GM23338 (cell line): ENCODE results near the gene TVP23B. TPM values are rescaled to one million over a fixed set of nuclear protein-coding genes. Genes with fewer than 3 reads are reported as not detected.
A peak's percentile ranks its signal among the peaks of the same experiment; 100 is the strongest.
"Not testable (repeated sequence)": the region's sequence is repeated elsewhere in the genome, so short reads cannot be mapped to it uniquely, and the experiment has no call there.

ENCODE experiments used
- ATAC-seq: fragments of 200-7000 bp; cut with Tn5 transposase; 3 replicates; pipeline ENCODE4 v1.9.1; 2020
- DNase-seq: peaks from one replicate; pipeline ENCODE4 v3.0.0-alpha.2; 2015; ENCODE audit warnings: low spot score
- H2AFZ ChIP-seq: fragments of 200-600 bp; sonication (generic); 2 replicates; pipeline ENCODE4 v1.8.0; 2016; ENCODE audit warnings: antibody characterized with exemption, mild to moderate bottlenecking, moderate library complexity
- H3F3A ChIP-seq: fragments of 200-600 bp; sonication (generic); replicated peaks from 2 replicates; pipeline ENCODE4 v1.8.0; 2017; ENCODE audit warnings: antibody characterized with exemption, mixed run types, low read depth
- H3K27ac ChIP-seq: fragments of 200-600 bp; sonication (generic); 2 replicates; pipeline ENCODE4 v1.6.1; 2016; ENCODE audit warnings: low read depth
- H3K27me3 ChIP-seq: fragments of 200-600 bp; sonication (generic); 2 replicates; pipeline ENCODE4 v1.8.0; 2016; ENCODE audit warnings: mild to moderate bottlenecking, mixed run types, moderate library complexity; ENCODE audit not compliant: insufficient read depth
- H3K36me3 ChIP-seq: fragments of 200-600 bp; sonication (generic); 2 replicates; pipeline ENCODE4 v1.8.0; 2016; ENCODE audit warnings: mild to moderate bottlenecking; ENCODE audit not compliant: insufficient read depth
- H3K4me1 ChIP-seq: fragments of 200-600 bp; sonication (generic); 2 replicates; pipeline ENCODE4 v1.8.0; 2016; ENCODE audit warnings: mild to moderate bottlenecking, moderate library complexity; ENCODE audit not compliant: insufficient read depth
- H3K4me2 ChIP-seq: fragments of 200-600 bp; sonication (generic); 2 replicates; pipeline ENCODE4 v1.7.1; 2017; ENCODE audit warnings: mixed run types
- H3K4me3 ChIP-seq: fragments of 200-600 bp; sonication (generic); 2 replicates; pipeline ENCODE4 v1.6.1; 2016; ENCODE audit warnings: mixed run types
- H3K79me2 ChIP-seq: fragments of 200-600 bp; sonication (generic); replicated peaks from 2 replicates; pipeline ENCODE4 v1.8.0; 2017; ENCODE audit warnings: mild to moderate bottlenecking; ENCODE audit not compliant: insufficient read depth
- H3K9me2 ChIP-seq: fragments of 200-600 bp; sonication (generic); 2 replicates; pipeline ENCODE4 v1.8.0; 2017; ENCODE audit not compliant: insufficient read depth
- H4K20me1 ChIP-seq: fragments of 200-600 bp; sonication (generic); replicated peaks from 2 replicates; pipeline ENCODE4 v1.8.0; 2017; ENCODE audit warnings: mild to moderate bottlenecking; ENCODE audit not compliant: insufficient read depth
- H3K27ac Mint-ChIP-seq: 2 replicates; pipeline ENCODE4 v1.8.0; 2020; ENCODE audit warnings: inconsistent platforms, mild to moderate bottlenecking, moderate library complexity, mixed read lengths
- H3K27me3 Mint-ChIP-seq: 3 replicates; pipeline ENCODE4 v1.8.0; 2022; ENCODE audit warnings: low read depth, mild to moderate bottlenecking, moderate library complexity, mixed read lengths, inconsistent platforms; ENCODE audit not compliant: insufficient read depth, poor library complexity
- H3K36me3 Mint-ChIP-seq: 3 replicates; pipeline ENCODE4 v1.8.0; 2021; ENCODE audit warnings: low read depth, mild to moderate bottlenecking, inconsistent platforms, moderate library complexity, mixed read lengths
- H3K4me1 Mint-ChIP-seq: 3 replicates; pipeline ENCODE4 v1.8.0; 2020; ENCODE audit warnings: mild to moderate bottlenecking, inconsistent platforms, mixed read lengths
- H3K4me3 Mint-ChIP-seq: 3 replicates; pipeline ENCODE4 v1.8.0; 2021; ENCODE audit warnings: moderate library complexity, mild to moderate bottlenecking, inconsistent platforms, mixed read lengths
- H3K9me3 Mint-ChIP-seq: 3 replicates; pipeline ENCODE4 v1.8.0; 2020; ENCODE audit warnings: moderate library complexity, mild to moderate bottlenecking, inconsistent platforms, mixed read lengths
- CTCF ChIP-seq, 2 experiments: fragments of 200-600 bp in 1 of 2; sonication (generic) in 1 of 2; conservative IDR thresholded peaks; 2 replicates each; pipeline versions ENCODE4 v1.5.1 to v1.6.1; 2016 to 2017; ENCODE audit warnings: antibody characterized with exemption in 2 of 2, low read depth in 2 of 2, mild to moderate bottlenecking in 2 of 2, moderate library complexity in 1 of 2
- ZNF331 ChIP-seq: fragments of 250-450 bp; sonication (Bioruptor Pico); IDR thresholded peaks from 2 replicates; pipeline ENCODE4 v1.5.0; 2020; ENCODE audit warnings: low read depth, mild to moderate bottlenecking, moderate library complexity
- polyA plus RNA-seq: library from polyadenylated mRNA; unstranded; fragments of >200 nt; fragmentation: Nextera tagmentation; extraction: Ambion mirVana; gene quantifications from 2 replicates; pipeline ENCODE4 v1.2.1, GENCODE V29; 2016
- total RNA-seq: library from RNA; depleted of rRNA; stranded (reverse); fragments of >200 nt; shearing (Covaris generic); gene quantifications from 2 replicates; pipeline ENCODE4 v1.2.3, GENCODE V29; 2014

TVP23B gene
- total and polyA plus RNA-seq, 2 experiments from 2014 or later, result 26.3 to 27.4 TPM

- H3K9me2 ChIP-seq, H3K36me3 ChIP-seq, H3K9me3 Mint-ChIP-seq, H3K4me1 ChIP-seq, H3K27me3 Mint-ChIP-seq, H3K27ac ChIP-seq, H3K4me1 Mint-ChIP-seq, H3K27me3 ChIP-seq, H3K4me3 ChIP-seq, H3K27ac Mint-ChIP-seq, H3K4me3 Mint-ChIP-seq, H4K20me1 ChIP-seq, H3K79me2 ChIP-seq, H2AFZ ChIP-seq, H3K4me2 ChIP-seq, H3K36me3 Mint-ChIP-seq, H3F3A ChIP-seq: not testable (repeated sequence)
- DNase-seq (peak; percentile 86), ATAC-seq (peak; percentile 90)
- peak; percentile 61 to 71 for TF ChIP-seq CTCF (conservative IDR thresholded peaks at IDR 0.05; ENCODE audit: low read depth in 2 of 2)
These were observed 35.7 kb downstream of the TVP23B start for GRCh38 chr17:18816489-18817371.

- not testable (repeated sequence) for H3K27ac Mint-ChIP-seq, H3K27me3 Mint-ChIP-seq, H3K4me3 ChIP-seq, H2AFZ ChIP-seq, H3K27ac ChIP-seq, H3K9me3 Mint-ChIP-seq, H3K4me1 ChIP-seq, H3K4me2 ChIP-seq, H3K4me1 Mint-ChIP-seq, H3K4me3 Mint-ChIP-seq, H3K9me2 ChIP-seq, H3K27me3 ChIP-seq, DNase-seq, H4K20me1 ChIP-seq, H3F3A ChIP-seq, H3K36me3 Mint-ChIP-seq, ATAC-seq, H3K79me2 ChIP-seq, H3K36me3 ChIP-seq
These were observed 40.4 kb downstream of the TVP23B start for GRCh38 chr17:18821430-18821829.

GRCh38 chr17:18827613-18828012, 46.6 kb downstream of the TVP23B start:
- H3K79me2 ChIP-seq, H3K4me1 Mint-ChIP-seq, DNase-seq, H4K20me1 ChIP-seq, ATAC-seq, H3K36me3 Mint-ChIP-seq, H3F3A ChIP-seq, H3K9me3 Mint-ChIP-seq, H3K27me3 ChIP-seq, H3K4me3 ChIP-seq, H3K36me3 ChIP-seq, H3K4me1 ChIP-seq, H3K4me2 ChIP-seq, H3K27ac ChIP-seq, H3K27me3 Mint-ChIP-seq, H3K4me3 Mint-ChIP-seq, H2AFZ ChIP-seq, H3K27ac Mint-ChIP-seq, H3K9me2 ChIP-seq: not testable (repeated sequence)

GRCh38 chr17:18848501-18848900, 67.5 kb downstream of the TVP23B start:
- Mint-ChIP-seq H3K9me3 (no peaks in the 10 kb centered on the region), H3K4me1 (no peaks in the 10 kb centered on the region; the same call in 2 of the 3 replicates), H3K4me3 (no peak overlapping the region), H3K27ac (peak overlapping the region; percentile 59), H3K27me3 (no peaks in the 10 kb centered on the region), H3K36me3 (no peaks in the 10 kb centered on the region)
- Histone ChIP-seq H4K20me1 (no peaks in the 10 kb centered on the region), H3K79me2 (no peaks in the 10 kb centered on the region), H3F3A (no peaks in the 10 kb centered on the region), H3K27me3 (no peaks in the 10 kb centered on the region), H3K27ac (no peak overlapping the region), H3K4me3 (no peak overlapping the region), H3K4me1 (no peaks in the 10 kb centered on the region), H3K36me3 (no peaks in the 10 kb centered on the region), H3K4me2 (no peak overlapping the region), H2AFZ (no peak overlapping the region), H3K9me2 (no peaks in the 10 kb centered on the region)
- DNase-seq (no peak), ATAC-seq (no peak)
- no peak for TF ChIP-seq ZNF331 (CRISPR knock-in tag)
